CD4-positive, alpha-beta T cell treated with Interleukin-4 for 1 hour (primary cell): ENCODE data around the gene SKOR1.

Experiments
- DNase-seq, 2 donors: peaks; one replicate each; pipeline ENCODE4 v3.0.0-alpha.2; 2020 to 2022

SKOR1 gene

GRCh38 chr15:67832897-67833709 lies 7.8 kb downstream of the SKOR1 start:
- DNase-seq: no peak

GRCh38 chr15:67833710-67834511 lies 8.6 kb downstream of the SKOR1 start:
- DNase-seq: peak; percentile 36 to 37

GRCh38 chr15:67834581-67835296 lies 9.4 kb downstream of the SKOR1 start:
- no peak for DNase-seq

- DNase-seq: no peak
Observed at GRCh38 chr15:67835297-67836133, 10.2 kb downstream of the SKOR1 start.

GRCh38 chr15:67836134-67836455 lies 10.8 kb downstream of the SKOR1 start:
- DNase-seq: no peak

GRCh38 chr15:67836477-67836876 lies 11.2 kb downstream of the SKOR1 start:
- DNase-seq: peak; percentile 56 to 67

GRCh38 chr15:67836955-67837354 lies 11.6 kb downstream of the SKOR1 start:
- no peak for DNase-seq

GRCh38 chr15:67838789-67839332 lies 13.6 kb downstream of the SKOR1 start:
- no peak for DNase-seq

- no peak for DNase-seq
Observed at GRCh38 chr15:67839499-67839928, 14.2 kb downstream of the SKOR1 start.

GRCh38 chr15:67839929-67840748 lies 14.8 kb downstream of the SKOR1 start, which contains the start of gene RNU6-1:
Gene RNU6-1, minus strand, starts transcription at chr15:67840045.
- peak; percentile 96 to 97 for DNase-seq

GRCh38 chr15:67840749-67841512 lies 15.6 kb downstream of the SKOR1 start:
- DNase-seq: no peak

- DNase-seq: no peak
Observed at GRCh38 chr15:67841513-67841762, 16.1 kb downstream of the SKOR1 start.

- no peak for DNase-seq
Observed at GRCh38 chr15:67843092-67843501, 17.8 kb downstream of the SKOR1 start.

- DNase-seq: no peak
Observed at GRCh38 chr15:67843571-67844387, 18.5 kb downstream of the SKOR1 start.

GRCh38 chr15:67845974-67846373 lies 20.7 kb downstream of the SKOR1 start:
- DNase-seq: no peak

GRCh38 chr15:67849538-67849937 lies 24.2 kb downstream of the SKOR1 start:
- no peak for DNase-seq

GRCh38 chr15:67850336-67850735 lies 25.0 kb downstream of the SKOR1 start:
- DNase-seq: no peak

- peak in 1 of 2 donors; percentile 56 for DNase-seq
Observed at GRCh38 chr15:67850994-67851571, 25.8 kb downstream of the SKOR1 start.

GRCh38 chr15:67852418-67852817 lies 27.1 kb downstream of the SKOR1 start:
- DNase-seq: no peak
